DND-41 (cell line): ENCODE measurements around the gene HVCN1.

Source experiments
- ATAC-seq: fragments of 200-7000 bp; cut with Tn5 transposase; 3 replicates; pipeline ENCODE4 v1.9.1; 2021; ENCODE audit warnings: low read depth; ENCODE audit not compliant: insufficient read depth
- DNase-seq: peaks from one replicate; pipeline ENCODE4 v3.0.0-alpha.2; 2020
- H2AFZ ChIP-seq: 2 replicates; pipeline ENCODE4 v1.6.0; 2012; ENCODE audit warnings: low read depth, low read length
- H3K27ac ChIP-seq: 2 replicates; pipeline ENCODE4 v1.5.1; 2012; ENCODE audit warnings: low read length, inconsistent platforms
- H3K27me3 ChIP-seq: fragments of 200-600 bp; sonication (generic); 2 replicates; pipeline ENCODE4 v1.6.0; 2012; ENCODE audit warnings: low read length, mild to moderate bottlenecking, inconsistent platforms; ENCODE audit not compliant: insufficient read depth, poor library complexity
- H3K36me3 ChIP-seq: 2 replicates; pipeline ENCODE4 v1.5.1; 2012; ENCODE audit warnings: low read length, inconsistent platforms; ENCODE audit not compliant: insufficient read depth
- H3K4me1 ChIP-seq: 2 replicates; pipeline ENCODE4 v1.5.1; 2012; ENCODE audit warnings: mild to moderate bottlenecking, low read length; ENCODE audit not compliant: insufficient read depth
- H3K4me2 ChIP-seq: 2 replicates; pipeline ENCODE4 v1.6.0; 2012; ENCODE audit warnings: mild to moderate bottlenecking, moderate library complexity, low read length, inconsistent platforms; ENCODE audit not compliant: insufficient read depth
- H3K4me3 ChIP-seq, 2 experiments: fragments of 200-600 bp in 1 of 2; shearing (Covaris generic) in 1 of 2; 2 replicates each; pipeline ENCODE4 v1.5.1; 2012 to 2016; ENCODE audit warnings: inconsistent platforms in 2 of 2, low read length in 2 of 2, mild to moderate bottlenecking in 2 of 2, low read depth in 1 of 2, moderate library complexity in 1 of 2
- H3K79me2 ChIP-seq: 2 replicates; pipeline ENCODE4 v1.6.0; 2012; ENCODE audit warnings: low read length, inconsistent platforms; ENCODE audit not compliant: insufficient read depth
- H3K9ac ChIP-seq: 2 replicates; pipeline ENCODE4 v1.6.0; 2012; ENCODE audit warnings: low read depth, mild to moderate bottlenecking, inconsistent platforms, low read length, moderate library complexity
- H3K9me3 ChIP-seq: 2 replicates; pipeline ENCODE4 v1.5.1; 2012; ENCODE audit warnings: low read length, moderate library complexity, mild to moderate bottlenecking, inconsistent platforms; ENCODE audit not compliant: insufficient read depth, severe bottlenecking
- H4K20me1 ChIP-seq: 2 replicates; pipeline ENCODE4 v1.6.0; 2012; ENCODE audit warnings: low read length; ENCODE audit not compliant: insufficient read depth
- CTCF ChIP-seq: IDR thresholded peaks from 2 replicates; pipeline ENCODE4 v1.5.1; 2012; ENCODE audit warnings: borderline replicate concordance, low read length, moderate library complexity, mild to moderate bottlenecking; ENCODE audit not compliant: poor library complexity, severe bottlenecking; ENCODE audit errors: extremely low read depth
- EZH2 ChIP-seq: IDR thresholded peaks from 3 replicates; pipeline ENCODE4 v1.6.1; 2012; ENCODE audit warnings: borderline replicate concordance, low read depth, mild to moderate bottlenecking, moderate library complexity, low read length, inconsistent platforms; ENCODE audit not compliant: severe bottlenecking

The HVCN1 gene

GRCh38 chr12:110668480-110669192 lies 20.3 kb downstream of the HVCN1 start:
- Histone ChIP-seq H3K4me2 (no peak overlapping the region), H3K27me3 (no peaks in the 10 kb centered on the region), H4K20me1 (no peaks in the 10 kb centered on the region), H3K27ac (no peak overlapping the region), H3K9me3 (peaks cover 9% of the 10 kb centered on the region), H3K9ac (no peak overlapping the region), H3K4me1 (no peaks in the 10 kb centered on the region), H3K79me2 (no peaks in the 10 kb centered on the region), H2AFZ (no peak overlapping the region), H3K36me3 (no peaks in the 10 kb centered on the region), H3K4me3 (no peak overlapping the region)
- ATAC-seq, result no peak
- no peak for TF ChIP-seq CTCF
- no peak for TF ChIP-seq EZH2
- no peak for DNase-seq

- no peaks in the 10 kb centered on the region for H3K4me1 ChIP-seq
- H3K9ac ChIP-seq, result no peak overlapping the region
- TF ChIP-seq EZH2 (no peak), CTCF (no peak)
- no peaks in the 10 kb centered on the region for H3K79me2 ChIP-seq
- ATAC-seq (no peak), DNase-seq (no peak)
- H4K20me1 ChIP-seq, result no peaks in the 10 kb centered on the region
- no peak overlapping the region for H3K4me2 ChIP-seq
- H3K9me3 ChIP-seq, result peaks cover 9% of the 10 kb centered on the region
- H2AFZ ChIP-seq, result no peak overlapping the region
- H3K27ac ChIP-seq, result no peak overlapping the region
- no peaks in the 10 kb centered on the region for H3K36me3 ChIP-seq
- H3K27me3 ChIP-seq, result no peaks in the 10 kb centered on the region
- H3K4me3 ChIP-seq, result no peak overlapping the region
Measured at GRCh38 chr12:110667671-110668070, 21.2 kb downstream of the HVCN1 start.

GRCh38 chr12:110666892-110667291 lies 22.0 kb downstream of the HVCN1 start:
- no peaks in the 10 kb centered on the region for H3K27me3 ChIP-seq
- no peaks in the 10 kb centered on the region for H3K36me3 ChIP-seq
- no peak overlapping the region for H3K4me2 ChIP-seq
- H3K9me3 ChIP-seq, result peaks cover 9% of the 10 kb centered on the region
- no peak for DNase-seq
- H3K79me2 ChIP-seq, result no peaks in the 10 kb centered on the region
- no peak overlapping the region for H3K4me3 ChIP-seq
- H3K9ac ChIP-seq, result no peak overlapping the region
- H2AFZ ChIP-seq, result no peak overlapping the region
- H3K27ac ChIP-seq, result no peak overlapping the region
- no peaks in the 10 kb centered on the region for H4K20me1 ChIP-seq
- no peaks in the 10 kb centered on the region for H3K4me1 ChIP-seq
- TF ChIP-seq CTCF, result no peak
- no peak for TF ChIP-seq EZH2
- ATAC-seq, result no peak
